HepG2 (cell line): ENCODE measurements around the gene POU6F2. TPM values are rescaled to one million over a fixed set of nuclear protein-coding genes. Genes with fewer than 3 reads are reported as not detected.

ENCODE experiments used
- ATAC-seq: fragments of 200-7000 bp; cut with Tn5 transposase; 3 replicates; pipeline ENCODE4 v1.9.1; 2020; ENCODE audit warnings: mild to moderate bottlenecking, moderate library complexity
- BruUV-seq: library from RNA; stranded (reverse); fragments of 400-500 nt; replicated peaks from 2 replicates; lab custom pipeline; 2021; lab: Mats Ljungman, UMichigan
- CTCF ChIA-PET: fragments of 300-600 bp; formaldehyde crosslinking; extraction: SDS; loops from one replicate; lab custom pipeline; 2021; ENCODE audit warnings: low total read pairs, inconsistent platforms, low intra/inter-chr PET ratio; lab: Yijun Ruan, JAX
- POLR2A ChIA-PET: fragments of 350-600 bp; sonication (Branson Sonifier 250); formaldehyde crosslinking; loops from one replicate; lab custom pipeline; 2020; ENCODE audit warnings: antibody characterized with exemption, inconsistent platforms; lab: Yijun Ruan, JAX
- DNase-seq: peaks from one replicate; pipeline ENCODE4 v3.0.0-alpha.2; 2015; ENCODE audit warnings: low spot score
- FAIRE-seq: peaks from 3 replicates; lab custom pipeline; 2011; peaks lifted over from hg19 to GRCh38; lab: Jason Lieb, UNC
- H2AFZ ChIP-seq: one replicate; pipeline ENCODE4 v1.6.1; 2011; ENCODE audit warnings: low read length, inconsistent platforms
- H3K27ac ChIP-seq: fragments of 300-600 bp; 3 replicates; pipeline ENCODE4 v1.8.0; 2011; ENCODE audit warnings: mixed run types, mild to moderate bottlenecking, mixed read lengths, low read length, inconsistent platforms; ENCODE audit not compliant: insufficient read depth; ENCODE audit errors: extremely low read length
- H3K27me3 ChIP-seq, 2 experiments: fragments of 200-600 bp in 1 of 2; 2 replicates in 1 of 2; 3 replicates in 1 of 2; pipeline versions ENCODE4 v1.6.0 to v1.8.0; 2011; ENCODE audit warnings: low read length in 2 of 2, mild to moderate bottlenecking in 2 of 2, moderate library complexity in 2 of 2, inconsistent platforms in 1 of 2; ENCODE audit not compliant: insufficient read depth in 2 of 2, control insufficient read depth in 1 of 2
- H3K36me3 ChIP-seq, 2 experiments: fragments of 200-600 bp in 1 of 2; replicated peaks in 1 of 2; 2 replicates in 1 of 2; 3 replicates in 1 of 2; pipeline versions ENCODE4 v1.5.1 to v1.8.0; 2011; ENCODE audit warnings: low read length in 2 of 2, inconsistent platforms in 1 of 2; ENCODE audit not compliant: insufficient read depth in 2 of 2, control insufficient read depth in 1 of 2
- H3K4me1 ChIP-seq: 2 replicates; pipeline ENCODE4 v1.5.1; 2012; ENCODE audit warnings: low read length, inconsistent platforms; ENCODE audit not compliant: insufficient read depth
- H3K4me2 ChIP-seq: 2 replicates; pipeline ENCODE4 v1.6.0; 2011; ENCODE audit warnings: low read depth, low read length, inconsistent platforms
- H3K4me3 ChIP-seq, 3 experiments: fragments of 200-600 bp in 1 of 3; sonication (generic), shearing (Covaris generic) in 1 of 3; replicated peaks in 1 of 3; 2 replicates each; pipeline ENCODE4 v1.5.1; 2011 to 2016; ENCODE audit warnings: low read length in 3 of 3, inconsistent platforms in 2 of 3, low read depth in 2 of 3, mild to moderate bottlenecking in 2 of 3, control low read depth in 1 of 3, mixed read lengths in 1 of 3; ENCODE audit not compliant: insufficient read depth in 1 of 3
- H3K79me2 ChIP-seq: one replicate; pipeline ENCODE4 v1.6.1; 2011; ENCODE audit warnings: low read length, inconsistent platforms; ENCODE audit not compliant: insufficient read depth
- H3K9ac ChIP-seq: 2 replicates; pipeline ENCODE4 v1.6.0; 2011; ENCODE audit warnings: mild to moderate bottlenecking, low read depth, low read length, inconsistent platforms; ENCODE audit not compliant: insufficient read depth
- H3K9me3 ChIP-seq: 2 replicates; pipeline ENCODE4 v1.5.1; 2012; ENCODE audit warnings: mild to moderate bottlenecking, low read length
- H4K20me1 ChIP-seq: 2 replicates; pipeline ENCODE4 v1.6.0; 2011; ENCODE audit warnings: inconsistent platforms, mild to moderate bottlenecking, low read length, moderate library complexity; ENCODE audit not compliant: insufficient read depth
- HNRNPK ChIP-seq: fragments of 200-400 bp; formaldehyde crosslinking; IDR thresholded peaks from 2 replicates; pipeline ENCODE4 v1.6.1; 2018; ENCODE audit warnings: low read length, low read depth, moderate library complexity, mild to moderate bottlenecking; ENCODE audit not compliant: poor library complexity, severe bottlenecking
- JUN ChIP-seq: sonication (generic); formaldehyde crosslinking; IDR thresholded peaks from 2 replicates; pipeline ENCODE4 v1.4.0; 2020; ENCODE audit warnings: mild to moderate bottlenecking, missing genetic modification reagents
- ZFP1 ChIP-seq: IDR thresholded peaks from 2 replicates; pipeline ENCODE4 v1.6.1; 2016
- ZFP36 ChIP-seq: fragments of 150-350 bp; IDR thresholded peaks from 2 replicates; pipeline ENCODE4 v1.6.1; 2018; ENCODE audit warnings: borderline replicate concordance, low read length, low read depth; ENCODE audit not compliant: partially characterized antibody
- ZMYM3 ChIP-seq: sonication (generic); formaldehyde crosslinking; IDR thresholded peaks from 2 replicates; pipeline ENCODE4 v1.5.1; 2020; ENCODE audit warnings: mild to moderate bottlenecking, missing genetic modification reagents
- ZNF205 ChIP-seq: IDR thresholded peaks from 2 replicates; pipeline ENCODE4 v1.6.1; 2018; ENCODE audit warnings: missing biosample characterization, missing genetic modification reagents
- WGBS: methylation state at CpG from one replicate; pipeline ENCODE4 v1.1.6; 2017; ENCODE audit warnings: low lambda C conversion rate; 5-methylcytosine and 5-hydroxymethylcytosine counted together
- in situ Hi-C: cut with HindIII; loops from 2 replicates; pipeline ENCODE4 v1.10.0; 2017; ENCODE audit warnings: low pct_unique_long_range_greater_than_20kb; ENCODE audit not compliant: extremely low pct_ligation_motif_present
- intact Hi-C: fragments of 100-400 bp; cut with micrococcal nuclease; formaldehyde crosslinking; loops from one replicate; pipeline ENCODE4 v1.10.0; 2022; ENCODE audit not compliant: unreplicated experiment
- polyA plus RNA-seq, 8 experiments: library from polyadenylated mRNA; depleted of rRNA in 3 of 8; stranded (reverse) in 7 of 8; unstranded in 1 of 8; fragments of >200 nt; fragmentation: Illumina TruSeq in 4 of 8; extraction: Trizol in 4 of 8; gene quantifications; 2 replicates each; pipeline versions ENCODE4 v1.2.1 to v1.2.3, GENCODE V29; 2011 to 2016; ENCODE audit warnings: low read depth in 4 of 8, missing spikeins in 1 of 8, mixed read lengths in 1 of 8; ENCODE audit not compliant: insufficient read depth in 1 of 8
- total RNA-seq, 5 experiments: library from RNA; depleted of rRNA; stranded (reverse); fragments of >200 nt; fragmentation: Illumina TruSeq; extraction: Trizol; gene quantifications; 2 replicates each; pipeline ENCODE4 v1.2.3, GENCODE V29; 2016; ENCODE audit warnings: low read depth in 1 of 5
- TF ChIP-seq, protein P1 (sequence below): sonication (generic); formaldehyde crosslinking; conservative IDR thresholded peaks from 2 replicates; pipeline ENCODE4 v1.5.0; 2020; ENCODE audit warnings: missing genetic modification reagents
- TF ChIP-seq, protein P2 (sequence below): sonication (generic); formaldehyde crosslinking; IDR thresholded peaks from 2 replicates; pipeline ENCODE4 v1.5.0; 2020; ENCODE audit warnings: mild to moderate bottlenecking, missing genetic modification reagents, moderate library complexity
- TF ChIP-seq, protein P3 (sequence below): IDR thresholded peaks from 2 replicates; pipeline ENCODE4 v1.6.1; 2016; ENCODE audit warnings: low read depth, control low read depth
- TF ChIP-seq, protein P4 (sequence below): sonication (generic); formaldehyde crosslinking; IDR thresholded peaks from 2 replicates; pipeline ENCODE4 v1.8.0; 2022; ENCODE audit warnings: mild to moderate bottlenecking, missing genetic modification reagents
- TF ChIP-seq, protein P5 (sequence below): sonication (generic); formaldehyde crosslinking; IDR thresholded peaks from 2 replicates; pipeline ENCODE4 v1.9.0; 2021; ENCODE audit warnings: missing genetic modification reagents, borderline replicate concordance
- TF ChIP-seq, protein P6 (sequence below): sonication (generic); formaldehyde crosslinking; IDR thresholded peaks from 2 replicates; pipeline ENCODE4 v1.9.0; 2022; ENCODE audit warnings: low read depth, missing genetic modification reagents

Gene POU6F2
- total and polyA plus RNA-seq, 2 of the 13 experiments (the other 11 are each of a cell fraction or from before 2014, with no cell fraction given): not detected

DNA sequence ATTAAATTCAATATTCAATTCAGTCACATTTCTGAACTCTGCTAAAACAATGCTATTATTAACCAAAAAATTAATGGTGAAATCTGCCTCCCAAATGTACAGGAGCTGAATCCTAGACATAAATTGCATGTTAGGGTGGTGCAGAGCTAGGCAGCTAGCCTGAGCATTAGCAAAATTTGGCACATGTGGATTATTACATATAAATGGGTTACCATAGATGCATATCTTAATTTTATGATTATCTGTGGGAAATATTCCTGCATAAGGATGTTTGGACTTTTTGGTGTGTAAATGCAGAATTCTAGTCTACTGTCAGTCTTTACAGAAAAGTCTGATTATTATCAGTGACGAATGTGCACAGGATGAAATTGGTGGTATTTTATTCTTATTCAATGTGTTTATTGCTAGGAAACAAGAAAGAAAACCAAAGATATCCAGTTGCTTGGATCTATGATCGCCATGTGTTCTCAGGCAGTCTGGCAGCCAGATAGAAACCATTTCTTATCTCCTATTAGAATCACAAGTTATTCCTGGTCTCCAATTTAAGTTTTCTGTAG is 150.7 kb downstream of the POU6F2 start:
- Histone ChIP-seq H3K9me3 (no peaks in the 10 kb centered on the region), H3K4me2 (no peak overlapping the region), H3K4me3 (no peak overlapping the region), H4K20me1 (no peaks in the 10 kb centered on the region), H3K27ac (no peak overlapping the region), H3K9ac (no peak overlapping the region), H2AFZ (no peak overlapping the region), H3K36me3 (no peaks in the 10 kb centered on the region), H3K79me2 (no peaks in the 10 kb centered on the region), H3K27me3 (peaks cover 0 to 10% of the 10 kb centered on the region in 2 experiments; a peak in 3 of 5 replicates), H3K4me1 (no peaks in the 10 kb centered on the region)
- no TSS peak for BruUV-seq
- in situ Hi-C loops: no loop called here
- 2% methylated on average over 2 of the region's 2 CpGs for WGBS
- ATAC-seq: no peak
- DNase-seq: no peak
- no peak for FAIRE-seq
- intact Hi-C loops: no loop called here
- POLR2A ChIA-PET: no interaction called here
- CTCF ChIA-PET: no interaction called here
- TF ChIP-seq, protein P1, sequence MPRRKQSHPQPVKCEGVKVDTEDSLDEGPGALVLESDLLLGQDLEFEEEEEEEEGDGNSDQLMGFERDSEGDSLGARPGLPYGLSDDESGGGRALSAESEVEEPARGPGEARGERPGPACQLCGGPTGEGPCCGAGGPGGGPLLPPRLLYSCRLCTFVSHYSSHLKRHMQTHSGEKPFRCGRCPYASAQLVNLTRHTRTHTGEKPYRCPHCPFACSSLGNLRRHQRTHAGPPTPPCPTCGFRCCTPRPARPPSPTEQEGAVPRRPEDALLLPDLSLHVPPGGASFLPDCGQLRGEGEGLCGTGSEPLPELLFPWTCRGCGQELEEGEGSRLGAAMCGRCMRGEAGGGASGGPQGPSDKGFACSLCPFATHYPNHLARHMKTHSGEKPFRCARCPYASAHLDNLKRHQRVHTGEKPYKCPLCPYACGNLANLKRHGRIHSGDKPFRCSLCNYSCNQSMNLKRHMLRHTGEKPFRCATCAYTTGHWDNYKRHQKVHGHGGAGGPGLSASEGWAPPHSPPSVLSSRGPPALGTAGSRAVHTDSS (CRISPR knock-in tag): no peak
- TF ChIP-seq HNRNPK (no peak), ZFP1 (CRISPR knock-in tag) (no peak), ZFP36 (no peak), ZNF205 (CRISPR knock-in tag) (no peak), ZMYM3 (CRISPR knock-in tag) (no peak), JUN (CRISPR knock-in tag) (no peak)
- TF ChIP-seq, protein P2, sequence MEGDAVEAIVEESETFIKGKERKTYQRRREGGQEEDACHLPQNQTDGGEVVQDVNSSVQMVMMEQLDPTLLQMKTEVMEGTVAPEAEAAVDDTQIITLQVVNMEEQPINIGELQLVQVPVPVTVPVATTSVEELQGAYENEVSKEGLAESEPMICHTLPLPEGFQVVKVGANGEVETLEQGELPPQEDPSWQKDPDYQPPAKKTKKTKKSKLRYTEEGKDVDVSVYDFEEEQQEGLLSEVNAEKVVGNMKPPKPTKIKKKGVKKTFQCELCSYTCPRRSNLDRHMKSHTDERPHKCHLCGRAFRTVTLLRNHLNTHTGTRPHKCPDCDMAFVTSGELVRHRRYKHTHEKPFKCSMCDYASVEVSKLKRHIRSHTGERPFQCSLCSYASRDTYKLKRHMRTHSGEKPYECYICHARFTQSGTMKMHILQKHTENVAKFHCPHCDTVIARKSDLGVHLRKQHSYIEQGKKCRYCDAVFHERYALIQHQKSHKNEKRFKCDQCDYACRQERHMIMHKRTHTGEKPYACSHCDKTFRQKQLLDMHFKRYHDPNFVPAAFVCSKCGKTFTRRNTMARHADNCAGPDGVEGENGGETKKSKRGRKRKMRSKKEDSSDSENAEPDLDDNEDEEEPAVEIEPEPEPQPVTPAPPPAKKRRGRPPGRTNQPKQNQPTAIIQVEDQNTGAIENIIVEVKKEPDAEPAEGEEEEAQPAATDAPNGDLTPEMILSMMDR (CRISPR knock-in tag): no peak
- TF ChIP-seq, protein P3, sequence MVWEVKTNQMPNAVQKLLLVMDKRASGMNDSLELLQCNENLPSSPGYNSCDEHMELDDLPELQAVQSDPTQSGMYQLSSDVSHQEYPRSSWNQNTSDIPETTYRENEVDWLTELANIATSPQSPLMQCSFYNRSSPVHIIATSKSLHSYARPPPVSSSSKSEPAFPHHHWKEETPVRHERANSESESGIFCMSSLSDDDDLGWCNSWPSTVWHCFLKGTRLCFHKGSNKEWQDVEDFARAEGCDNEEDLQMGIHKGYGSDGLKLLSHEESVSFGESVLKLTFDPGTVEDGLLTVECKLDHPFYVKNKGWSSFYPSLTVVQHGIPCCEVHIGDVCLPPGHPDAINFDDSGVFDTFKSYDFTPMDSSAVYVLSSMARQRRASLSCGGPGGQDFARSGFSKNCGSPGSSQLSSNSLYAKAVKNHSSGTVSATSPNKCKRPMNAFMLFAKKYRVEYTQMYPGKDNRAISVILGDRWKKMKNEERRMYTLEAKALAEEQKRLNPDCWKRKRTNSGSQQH (CRISPR knock-in tag): no peak
- TF ChIP-seq, protein P4, sequence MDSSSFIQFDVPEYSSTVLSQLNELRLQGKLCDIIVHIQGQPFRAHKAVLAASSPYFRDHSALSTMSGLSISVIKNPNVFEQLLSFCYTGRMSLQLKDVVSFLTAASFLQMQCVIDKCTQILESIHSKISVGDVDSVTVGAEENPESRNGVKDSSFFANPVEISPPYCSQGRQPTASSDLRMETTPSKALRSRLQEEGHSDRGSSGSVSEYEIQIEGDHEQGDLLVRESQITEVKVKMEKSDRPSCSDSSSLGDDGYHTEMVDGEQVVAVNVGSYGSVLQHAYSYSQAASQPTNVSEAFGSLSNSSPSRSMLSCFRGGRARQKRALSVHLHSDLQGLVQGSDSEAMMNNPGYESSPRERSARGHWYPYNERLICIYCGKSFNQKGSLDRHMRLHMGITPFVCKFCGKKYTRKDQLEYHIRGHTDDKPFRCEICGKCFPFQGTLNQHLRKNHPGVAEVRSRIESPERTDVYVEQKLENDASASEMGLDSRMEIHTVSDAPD (CRISPR knock-in tag): no peak
- TF ChIP-seq, protein P5, sequence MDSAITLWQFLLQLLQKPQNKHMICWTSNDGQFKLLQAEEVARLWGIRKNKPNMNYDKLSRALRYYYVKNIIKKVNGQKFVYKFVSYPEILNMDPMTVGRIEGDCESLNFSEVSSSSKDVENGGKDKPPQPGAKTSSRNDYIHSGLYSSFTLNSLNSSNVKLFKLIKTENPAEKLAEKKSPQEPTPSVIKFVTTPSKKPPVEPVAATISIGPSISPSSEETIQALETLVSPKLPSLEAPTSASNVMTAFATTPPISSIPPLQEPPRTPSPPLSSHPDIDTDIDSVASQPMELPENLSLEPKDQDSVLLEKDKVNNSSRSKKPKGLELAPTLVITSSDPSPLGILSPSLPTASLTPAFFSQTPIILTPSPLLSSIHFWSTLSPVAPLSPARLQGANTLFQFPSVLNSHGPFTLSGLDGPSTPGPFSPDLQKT (CRISPR knock-in tag): no peak
- TF ChIP-seq, protein P6, sequence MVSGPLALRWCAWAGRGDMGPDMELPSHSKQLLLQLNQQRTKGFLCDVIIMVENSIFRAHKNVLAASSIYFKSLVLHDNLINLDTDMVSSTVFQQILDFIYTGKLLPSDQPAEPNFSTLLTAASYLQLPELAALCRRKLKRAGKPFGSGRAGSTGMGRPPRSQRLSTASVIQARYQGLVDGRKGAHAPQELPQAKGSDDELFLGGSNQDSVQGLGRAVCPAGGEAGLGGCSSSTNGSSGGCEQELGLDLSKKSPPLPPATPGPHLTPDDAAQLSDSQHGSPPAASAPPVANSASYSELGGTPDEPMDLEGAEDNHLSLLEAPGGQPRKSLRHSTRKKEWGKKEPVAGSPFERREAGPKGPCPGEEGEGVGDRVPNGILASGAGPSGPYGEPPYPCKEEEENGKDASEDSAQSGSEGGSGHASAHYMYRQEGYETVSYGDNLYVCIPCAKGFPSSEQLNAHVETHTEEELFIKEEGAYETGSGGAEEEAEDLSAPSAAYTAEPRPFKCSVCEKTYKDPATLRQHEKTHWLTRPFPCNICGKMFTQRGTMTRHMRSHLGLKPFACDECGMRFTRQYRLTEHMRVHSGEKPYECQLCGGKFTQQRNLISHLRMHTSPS (CRISPR knock-in tag): no peak
